GM20000 (cell line): Measurements from ENCODE around the gene GALNT12.

ENCODE experiments used
- DNase-seq: peaks from one replicate; pipeline ENCODE4 v3.0.0; 2012; ENCODE audit warnings: low spot score
- TF ChIP-seq, protein P1 (sequence below): IDR thresholded peaks from 2 replicates; pipeline ENCODE4 v1.5.1; 2012; ENCODE audit warnings: mild to moderate bottlenecking, control low read depth; ENCODE audit errors: extremely low read depth, missing control alignments

The GALNT12 gene

GRCh38 chr9:98879094-98879962 is 71.9 kb downstream of the GALNT12 start:
- no peak for DNase-seq
- TF ChIP-seq, protein P1, sequence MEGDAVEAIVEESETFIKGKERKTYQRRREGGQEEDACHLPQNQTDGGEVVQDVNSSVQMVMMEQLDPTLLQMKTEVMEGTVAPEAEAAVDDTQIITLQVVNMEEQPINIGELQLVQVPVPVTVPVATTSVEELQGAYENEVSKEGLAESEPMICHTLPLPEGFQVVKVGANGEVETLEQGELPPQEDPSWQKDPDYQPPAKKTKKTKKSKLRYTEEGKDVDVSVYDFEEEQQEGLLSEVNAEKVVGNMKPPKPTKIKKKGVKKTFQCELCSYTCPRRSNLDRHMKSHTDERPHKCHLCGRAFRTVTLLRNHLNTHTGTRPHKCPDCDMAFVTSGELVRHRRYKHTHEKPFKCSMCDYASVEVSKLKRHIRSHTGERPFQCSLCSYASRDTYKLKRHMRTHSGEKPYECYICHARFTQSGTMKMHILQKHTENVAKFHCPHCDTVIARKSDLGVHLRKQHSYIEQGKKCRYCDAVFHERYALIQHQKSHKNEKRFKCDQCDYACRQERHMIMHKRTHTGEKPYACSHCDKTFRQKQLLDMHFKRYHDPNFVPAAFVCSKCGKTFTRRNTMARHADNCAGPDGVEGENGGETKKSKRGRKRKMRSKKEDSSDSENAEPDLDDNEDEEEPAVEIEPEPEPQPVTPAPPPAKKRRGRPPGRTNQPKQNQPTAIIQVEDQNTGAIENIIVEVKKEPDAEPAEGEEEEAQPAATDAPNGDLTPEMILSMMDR = no peak

- TF ChIP-seq, protein P1 = no peak
- DNase-seq = no peak
Measured at GRCh38 chr9:98879963-98880310, 72.5 kb downstream of the GALNT12 start.

- DNase-seq = no peak
- TF ChIP-seq, protein P1 = no peak
Measured at GRCh38 chr9:98880311-98881015, 73.0 kb downstream of the GALNT12 start.

GRCh38 chr9:98881356-98881755 is 73.9 kb downstream of the GALNT12 start:
- DNase-seq = no peak
- TF ChIP-seq, protein P1 = no peak

DNA sequence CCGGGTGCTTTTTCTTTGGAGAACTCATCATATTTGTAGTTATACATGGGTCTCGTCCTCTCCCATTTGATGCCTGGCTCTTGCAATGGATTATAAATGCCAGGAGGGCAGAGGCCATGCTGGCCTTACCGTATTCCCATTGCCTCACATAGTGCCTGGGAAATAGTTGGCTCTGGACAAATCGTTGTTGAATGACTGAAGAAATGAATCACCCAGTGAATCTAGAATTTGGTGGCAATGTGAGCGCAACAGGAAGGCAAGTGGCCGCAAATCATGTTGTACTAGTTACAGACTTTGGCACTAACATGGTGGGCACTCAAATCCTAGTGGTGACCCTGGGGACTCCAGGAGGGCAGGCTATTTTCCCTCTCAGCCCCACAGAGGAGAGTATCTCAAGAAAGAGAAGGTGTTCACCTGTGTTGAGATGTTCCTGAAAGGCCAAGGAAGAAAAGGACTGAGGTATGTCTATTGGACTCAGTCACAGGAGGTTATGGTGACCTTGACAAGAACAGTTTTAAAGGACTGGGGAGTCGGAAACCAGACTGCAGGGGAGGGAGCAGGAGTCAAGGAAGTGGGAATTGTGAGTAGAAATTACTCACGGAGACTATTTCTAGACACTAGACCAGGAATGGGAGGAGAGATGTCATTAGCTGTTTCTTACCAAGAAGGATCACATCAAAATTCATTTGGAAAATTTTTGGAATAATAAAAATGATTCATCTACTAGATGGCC is 74.5 kb downstream of the GALNT12 start:
- DNase-seq = no peak
- TF ChIP-seq, protein P1 = no peak

GRCh38 chr9:98882569-98882923 is 75.1 kb downstream of the GALNT12 start:
- DNase-seq = no peak
- TF ChIP-seq, protein P1 = no peak

DNA sequence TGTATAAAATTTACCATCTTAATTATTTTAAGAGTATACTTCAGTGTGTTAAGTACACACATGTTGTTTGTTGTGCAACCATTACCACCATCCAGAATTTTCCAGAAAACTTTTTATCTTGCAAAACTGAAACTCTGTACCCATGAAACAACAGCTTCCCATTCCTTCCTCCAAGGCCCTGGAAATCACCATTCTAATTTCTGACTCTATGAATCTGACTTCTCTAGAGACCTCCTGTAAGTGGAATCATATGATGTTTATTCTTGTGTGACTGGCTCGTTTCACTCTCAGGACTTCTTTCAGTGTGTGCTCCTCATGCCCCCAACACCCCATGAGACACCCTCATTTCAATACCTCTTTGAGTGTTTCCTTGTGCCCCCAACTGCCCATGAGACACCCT is 75.8 kb downstream of the GALNT12 start:
- TF ChIP-seq, protein P1 = no peak
- no peak for DNase-seq
